ENCODE measurements around the gene PRMT7. TPM values are rescaled to one million over a fixed set of nuclear protein-coding genes. Genes with fewer than 3 reads are reported as not detected.

Gene PRMT7
- polyA plus RNA-seq, 3 donors: 15.0 to 41.1 (median 15.2) TPM

DNA sequence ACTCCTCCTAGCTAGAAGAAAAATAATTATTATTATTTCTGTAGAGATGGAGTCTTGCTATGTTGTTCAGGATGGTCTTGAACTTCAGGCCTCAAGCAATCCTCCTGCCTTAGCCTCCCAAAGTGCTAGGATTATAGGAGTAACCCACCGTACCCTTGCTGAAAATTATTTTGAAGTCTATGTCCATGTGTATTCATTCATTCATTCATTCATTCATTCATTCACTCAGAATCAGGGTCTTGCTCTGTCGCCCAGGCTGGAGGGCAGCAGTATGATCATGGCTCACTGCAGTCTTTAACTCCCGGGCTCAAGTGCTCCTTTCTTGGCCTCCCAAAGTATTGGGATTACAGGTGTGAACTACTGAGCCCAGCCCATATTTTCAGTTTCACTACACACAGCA is 4.2 kb upstream of the PRMT7 start:
- H3K79me2 ChIP-seq (ENCODE audit: insufficient read depth, low read length): peaks cover 68% of the 10 kb centered on the region

DNA sequence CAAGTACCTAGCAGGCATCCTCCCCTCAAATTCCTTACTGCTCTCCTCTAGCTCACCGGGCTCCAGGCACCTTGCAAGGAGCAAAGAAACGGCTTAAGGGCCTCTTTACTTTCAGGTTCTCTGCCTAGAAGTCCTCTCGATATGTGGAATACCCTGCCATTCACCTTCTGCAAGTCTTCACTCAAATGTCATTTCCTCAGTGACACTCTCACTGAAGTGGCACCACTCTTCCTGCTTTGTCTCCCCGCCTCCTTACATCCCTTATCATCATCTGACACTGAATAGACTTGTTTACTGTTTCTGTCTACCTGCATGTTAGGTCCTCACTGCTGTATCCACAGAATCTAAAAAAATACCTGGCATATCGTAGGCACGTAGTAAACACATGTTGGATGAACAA is 1.0 kb upstream of the PRMT7 start:
- H3K4me3 ChIP-seq (replicated peaks in 1 of 3; ENCODE audit: low read depth in 2 of 3, low read length in 3 of 3): peak overlapping the region; percentile 88 to 97 (median 95)
- TF ChIP-seq, protein P1, sequence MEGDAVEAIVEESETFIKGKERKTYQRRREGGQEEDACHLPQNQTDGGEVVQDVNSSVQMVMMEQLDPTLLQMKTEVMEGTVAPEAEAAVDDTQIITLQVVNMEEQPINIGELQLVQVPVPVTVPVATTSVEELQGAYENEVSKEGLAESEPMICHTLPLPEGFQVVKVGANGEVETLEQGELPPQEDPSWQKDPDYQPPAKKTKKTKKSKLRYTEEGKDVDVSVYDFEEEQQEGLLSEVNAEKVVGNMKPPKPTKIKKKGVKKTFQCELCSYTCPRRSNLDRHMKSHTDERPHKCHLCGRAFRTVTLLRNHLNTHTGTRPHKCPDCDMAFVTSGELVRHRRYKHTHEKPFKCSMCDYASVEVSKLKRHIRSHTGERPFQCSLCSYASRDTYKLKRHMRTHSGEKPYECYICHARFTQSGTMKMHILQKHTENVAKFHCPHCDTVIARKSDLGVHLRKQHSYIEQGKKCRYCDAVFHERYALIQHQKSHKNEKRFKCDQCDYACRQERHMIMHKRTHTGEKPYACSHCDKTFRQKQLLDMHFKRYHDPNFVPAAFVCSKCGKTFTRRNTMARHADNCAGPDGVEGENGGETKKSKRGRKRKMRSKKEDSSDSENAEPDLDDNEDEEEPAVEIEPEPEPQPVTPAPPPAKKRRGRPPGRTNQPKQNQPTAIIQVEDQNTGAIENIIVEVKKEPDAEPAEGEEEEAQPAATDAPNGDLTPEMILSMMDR (IDR thresholded peaks at IDR 0.05): no peak
- Mint-ChIP-seq H3K36me3 (peaks cover 31 to 54% of the 10 kb centered on the region in 2 donors), H3K4me3 (peak overlapping the region; percentile 92 to 95), H3K4me1 (peaks cover 19% of the 10 kb centered on the region), H3K27ac (peak overlapping the region; percentile 91 to 96 (median 95)), H3K27me3 (ENCODE audit: low read depth in 3 of 3) (no peaks in the 10 kb centered on the region), H3K9me3 (no peaks in the 10 kb centered on the region)
- H4K20me1 ChIP-seq (ENCODE audit: insufficient read depth, low read length): peaks cover 46% of the 10 kb centered on the region
- peaks cover 23 to 26% of the 10 kb centered on the region in 2 donors for H3K4me1 ChIP-seq (ENCODE audit: control insufficient read depth in 1 of 2, insufficient read depth in 2 of 2, low read length in 2 of 2)
- WGBS (ENCODE audit: insufficient coverage): 41% methylated on average over 6 of the region's 6 CpGs
- H3K9ac ChIP-seq (ENCODE audit: insufficient read depth, low read length, poor library complexity, severe bottlenecking): peak overlapping the region; percentile 85
- no peaks in the 10 kb centered on the region for H3K27me3 ChIP-seq (ENCODE audit: control insufficient read depth in 2 of 2, insufficient read depth in 2 of 2, low read length in 2 of 2)
- H3K79me2 ChIP-seq (ENCODE audit: insufficient read depth, low read length): peaks cover 83% of the 10 kb centered on the region
- intact Hi-C loops (cut with micrococcal nuclease): loop anchor here (5.0 kb wide), 2 partner anchors 47 to 62 kb away; partner anchors contain the start of genes PLA2G15 (in 2 of the 2) and SLC7A6 (in 2 of the 2)
- no peaks in the 10 kb centered on the region for H3K9me3 ChIP-seq (replicated peaks in 1 of 2; ENCODE audit: control insufficient read depth in 1 of 2, insufficient read depth in 1 of 2, low read length in 2 of 2)
- peak overlapping the region; percentile 87 for H3K4me2 ChIP-seq (replicated peaks; ENCODE audit: extremely low read depth, low read length, poor library complexity, severe bottlenecking)
- H3K36me3 ChIP-seq (replicated peaks in 1 of 2; ENCODE audit: control insufficient read depth in 1 of 2, insufficient read depth in 2 of 2, low read length in 2 of 2): peaks cover 31 to 52% of the 10 kb centered on the region in 2 donors
- H3K27ac ChIP-seq (ENCODE audit: low read depth in 1 of 2, low read length in 2 of 2): peak overlapping the region; percentile 93 to 94
- H2AFZ ChIP-seq (ENCODE audit: insufficient read depth, low read depth, low read length, poor library complexity, severe bottlenecking): peak overlapping the region; percentile 94
- no peak for DNase-seq

More for the DNA sequence above, 4.2 kb upstream of the PRMT7 start:
- Histone ChIP-seq H3K4me2 (replicated peaks; ENCODE audit: extremely low read depth, low read length, poor library complexity, severe bottlenecking) (no peak overlapping the region), H3K27ac (ENCODE audit: low read depth in 1 of 2, low read length in 2 of 2) (no peak overlapping the region), H3K4me3 (replicated peaks in 1 of 3; ENCODE audit: low read depth in 2 of 3, low read length in 3 of 3) (no peak overlapping the region), H3K36me3 (replicated peaks in 1 of 2; ENCODE audit: control insufficient read depth in 1 of 2, insufficient read depth in 2 of 2, low read length in 2 of 2) (peaks cover 56 to 76% of the 10 kb centered on the region in 2 donors), H3K9me3 (replicated peaks in 1 of 2; ENCODE audit: control insufficient read depth in 1 of 2, insufficient read depth in 1 of 2, low read length in 2 of 2) (no peaks in the 10 kb centered on the region), H4K20me1 (ENCODE audit: insufficient read depth, low read length) (peaks cover 74% of the 10 kb centered on the region), H3K4me1 (ENCODE audit: control insufficient read depth in 1 of 2, insufficient read depth in 2 of 2, low read length in 2 of 2) (peaks cover 19 to 23% of the 10 kb centered on the region in 2 donors), H3K9ac (ENCODE audit: insufficient read depth, low read length, poor library complexity, severe bottlenecking) (no peak overlapping the region), H3K27me3 (ENCODE audit: control insufficient read depth in 2 of 2, insufficient read depth in 2 of 2, low read length in 2 of 2) (no peaks in the 10 kb centered on the region), H2AFZ (ENCODE audit: insufficient read depth, low read depth, low read length, poor library complexity, severe bottlenecking) (no peak overlapping the region)
- DNase-seq: no peak
- no peaks in the 10 kb centered on the region for H3K27me3 Mint-ChIP-seq (ENCODE audit: low read depth in 3 of 3)
- intact Hi-C loops (cut with micrococcal nuclease): no loop called here
- H3K27ac Mint-ChIP-seq: peak overlapping the region in 1 of 7 donors; percentile 59
- 100% methylated on average over 1 of the region's 3 CpGs for WGBS (ENCODE audit: insufficient coverage)
- no peak overlapping the region for H3K4me3 Mint-ChIP-seq
- H3K9me3 Mint-ChIP-seq: no peaks in the 10 kb centered on the region
- peaks cover 18% of the 10 kb centered on the region for H3K4me1 Mint-ChIP-seq
- TF ChIP-seq, protein P1 (IDR thresholded peaks at IDR 0.05): no peak
- peaks cover 47 to 71% of the 10 kb centered on the region in 2 donors for H3K36me3 Mint-ChIP-seq

Data from CD14-positive monocyte (primary cell).